Activated CD4-positive, alpha-beta T cell treated with anti-CD3 and anti-CD28 coated beads, Interleukin-2, amount 10 ng/mL, durations not matched to agents 24 days and 14 days (primary cell): ENCODE data around the gene SLC39A2. TPM values are rescaled to one million over a fixed set of nuclear protein-coding genes. Genes with fewer than 3 reads are reported as not detected.
A peak's percentile ranks its signal among the peaks of the same experiment; 100 is the strongest.
"Not testable (repeated sequence)": the region's sequence is repeated elsewhere in the genome, so short reads cannot be mapped to it uniquely, and the experiment has no call there.

Source experiments
- DNase-seq: peaks from one replicate; pipeline ENCODE4 v3.0.0; 2022
- H3K27ac Mint-ChIP-seq: one replicate; pipeline ENCODE4 v1.8.0; 2022; ENCODE audit warnings: mild to moderate bottlenecking, mixed read lengths
- H3K27me3 Mint-ChIP-seq: one replicate; pipeline ENCODE4 v1.8.0; 2022; ENCODE audit warnings: mixed read lengths
- H3K36me3 Mint-ChIP-seq: one replicate; pipeline ENCODE4 v1.8.0; 2022; ENCODE audit warnings: low read depth, mild to moderate bottlenecking, mixed read lengths
- H3K4me1 Mint-ChIP-seq: one replicate; pipeline ENCODE4 v1.8.0; 2021; ENCODE audit warnings: mixed read lengths
- H3K4me3 Mint-ChIP-seq: one replicate; pipeline ENCODE4 v1.8.0; 2022; ENCODE audit warnings: mild to moderate bottlenecking, moderate library complexity, mixed read lengths
- H3K9me3 Mint-ChIP-seq: one replicate; pipeline ENCODE4 v1.8.0; 2021; ENCODE audit warnings: mixed read lengths
- intact Hi-C: fragments of 100-400 bp; cut with micrococcal nuclease; formaldehyde crosslinking; loops from one replicate; pipeline ENCODE4 v1.15.1; 2023
- total RNA-seq: library from RNA; stranded (reverse); gene quantifications from 2 replicates; pipeline ENCODE4 v1.2.3, GENCODE V29; 2022

Gene SLC39A2
- total RNA-seq, 1 donor from 2014 or later, result not detected

GRCh38 chr14:21038441-21039422 lies 39.6 kb downstream of the SLC39A2 start:
- no peak overlapping the region for H3K27ac Mint-ChIP-seq

GRCh38 chr14:21039585-21040369 lies 40.7 kb downstream of the SLC39A2 start:
- peak; percentile 72 for DNase-seq
- no peaks in the 10 kb centered on the region for H3K9me3 Mint-ChIP-seq
- no peak overlapping the region for H3K27ac Mint-ChIP-seq
- H3K27me3 Mint-ChIP-seq, result peaks cover 29% of the 10 kb centered on the region
- intact Hi-C loops, result loop anchor here (1.0 kb wide), 2 partner anchors 25 to 182 kb away; no protein-coding TSS in a partner anchor
- no peaks in the 10 kb centered on the region for H3K36me3 Mint-ChIP-seq
- no peaks in the 10 kb centered on the region for H3K4me1 Mint-ChIP-seq
- no peak overlapping the region for H3K4me3 Mint-ChIP-seq

More at GRCh38 chr14:21038441-21039422, 39.6 kb downstream of the SLC39A2 start:
- Mint-ChIP-seq H3K36me3 (no peaks in the 10 kb centered on the region), H3K9me3 (no peaks in the 10 kb centered on the region), H3K4me3 (no peak overlapping the region), H3K27me3 (peaks cover 22% of the 10 kb centered on the region), H3K4me1 (no peaks in the 10 kb centered on the region)
- intact Hi-C loops, result no loop called here
- no peak for DNase-seq

GRCh38 chr14:21040370-21040925 lies 41.4 kb downstream of the SLC39A2 start:
- Mint-ChIP-seq H3K27me3 (peaks cover 33% of the 10 kb centered on the region), H3K27ac (no peak overlapping the region), H3K9me3 (no peaks in the 10 kb centered on the region), H3K4me3 (no peak overlapping the region), H3K36me3 (no peaks in the 10 kb centered on the region), H3K4me1 (no peaks in the 10 kb centered on the region)
- DNase-seq, result no peak
- intact Hi-C loops, result loop anchor here (1.0 kb wide), 2 partner anchors 26 to 183 kb away; no protein-coding TSS in a partner anchor

GRCh38 chr14:21040941-21041340 lies 41.8 kb downstream of the SLC39A2 start:
- H3K27me3 Mint-ChIP-seq, result peaks cover 36% of the 10 kb centered on the region
- DNase-seq, H3K36me3 Mint-ChIP-seq, H3K9me3 Mint-ChIP-seq, H3K4me3 Mint-ChIP-seq, H3K27ac Mint-ChIP-seq, H3K4me1 Mint-ChIP-seq: not testable (repeated sequence)
- intact Hi-C loops, result loop anchor here (1.0 kb wide), 2 partner anchors 27 to 184 kb away; no protein-coding TSS in a partner anchor

GRCh38 chr14:21041676-21042433 lies 42.8 kb downstream of the SLC39A2 start, which contains the start of gene RNASE7:
TSS of gene RNASE7 (plus strand) at chr14:21042362. CDS start at chr14:21042993, 631 bp downstream.
- Mint-ChIP-seq H3K27ac (no peak within 1 kb of the TSS), H3K9me3 (no peaks in the 10 kb centered on the region), H3K27me3 (peaks cover 38% of the 10 kb centered on the region), H3K36me3 (no peaks in the 10 kb centered on the region), H3K4me1 (no peaks in the 10 kb centered on the region), H3K4me3 (no peak within 1 kb of the TSS)
- DNase-seq, result no peak
- intact Hi-C loops, result no loop called here

- intact Hi-C loops, result no loop called here
- no peak overlapping the region for H3K4me3 Mint-ChIP-seq
- H3K27ac Mint-ChIP-seq, result no peak overlapping the region
- H3K4me1 Mint-ChIP-seq, result no peaks in the 10 kb centered on the region
- no peaks in the 10 kb centered on the region for H3K9me3 Mint-ChIP-seq
- DNase-seq, result no peak
- H3K27me3 Mint-ChIP-seq, result peaks cover 40% of the 10 kb centered on the region
- no peaks in the 10 kb centered on the region for H3K36me3 Mint-ChIP-seq
Observed at GRCh38 chr14:21042918-21043317, 43.8 kb downstream of the SLC39A2 start.

GRCh38 chr14:21043387-21043973 lies 44.4 kb downstream of the SLC39A2 start:
- Mint-ChIP-seq H3K4me1 (no peaks in the 10 kb centered on the region), H3K27ac (no peak overlapping the region), H3K36me3 (no peaks in the 10 kb centered on the region), H3K9me3 (no peaks in the 10 kb centered on the region), H3K4me3 (no peak overlapping the region), H3K27me3 (peaks cover 39% of the 10 kb centered on the region)
- no peak for DNase-seq
- intact Hi-C loops, result no loop called here

GRCh38 chr14:21043974-21044618 lies 45.0 kb downstream of the SLC39A2 start:
- no peaks in the 10 kb centered on the region for H3K9me3 Mint-ChIP-seq
- intact Hi-C loops, result no loop called here
- no peak overlapping the region for H3K27ac Mint-ChIP-seq
- H3K36me3 Mint-ChIP-seq, result no peaks in the 10 kb centered on the region
- no peak overlapping the region for H3K4me3 Mint-ChIP-seq
- H3K4me1 Mint-ChIP-seq, result no peaks in the 10 kb centered on the region
- DNase-seq, result no peak
- H3K27me3 Mint-ChIP-seq, result peaks cover 40% of the 10 kb centered on the region

- intact Hi-C loops, result no loop called here
Observed at GRCh38 chr14:21047378-21047781, 48.3 kb downstream of the SLC39A2 start.

GRCh38 chr14:21048638-21049037 lies 49.5 kb downstream of the SLC39A2 start:
- Mint-ChIP-seq H3K4me3 (no peak overlapping the region), H3K27me3 (peaks cover 28% of the 10 kb centered on the region), H3K27ac (no peak overlapping the region), H3K9me3 (no peaks in the 10 kb centered on the region), H3K36me3 (no peaks in the 10 kb centered on the region), H3K4me1 (no peaks in the 10 kb centered on the region)
- DNase-seq, result no peak
- intact Hi-C loops, result no loop called here

More at GRCh38 chr14:21047378-21047781, 48.3 kb downstream of the SLC39A2 start:
- H3K9me3 Mint-ChIP-seq, result no peaks in the 10 kb centered on the region
- no peaks in the 10 kb centered on the region for H3K4me1 Mint-ChIP-seq
- H3K27ac Mint-ChIP-seq, result no peak overlapping the region
- no peak overlapping the region for H3K4me3 Mint-ChIP-seq
- no peaks in the 10 kb centered on the region for H3K36me3 Mint-ChIP-seq
- no peak for DNase-seq
- H3K27me3 Mint-ChIP-seq, result peaks cover 36% of the 10 kb centered on the region

- Mint-ChIP-seq H3K36me3 (no peaks in the 10 kb centered on the region), H3K27ac (no peak overlapping the region), H3K4me1 (peaks cover 3% of the 10 kb centered on the region), H3K9me3 (no peaks in the 10 kb centered on the region), H3K4me3 (no peak overlapping the region), H3K27me3 (peaks cover 26% of the 10 kb centered on the region)
- intact Hi-C loops, result no loop called here
- DNase-seq, result no peak
Observed at GRCh38 chr14:21049271-21049673, 50.2 kb downstream of the SLC39A2 start.

- H3K27ac Mint-ChIP-seq, result no peak overlapping the region
- intact Hi-C loops, result no loop called here
- DNase-seq, result no peak
- H3K36me3 Mint-ChIP-seq, result no peaks in the 10 kb centered on the region
- H3K9me3 Mint-ChIP-seq, result no peaks in the 10 kb centered on the region
- peaks cover 13% of the 10 kb centered on the region for H3K27me3 Mint-ChIP-seq
- peaks cover 3% of the 10 kb centered on the region for H3K4me1 Mint-ChIP-seq
- no peak overlapping the region for H3K4me3 Mint-ChIP-seq
Observed at GRCh38 chr14:21050597-21050996, 51.5 kb downstream of the SLC39A2 start.
